ENCODE data around the gene FNDC7. TPM values are rescaled to one million over a fixed set of nuclear protein-coding genes. Genes with fewer than 3 reads are reported as not detected.

The FNDC7 gene
- total and polyA plus RNA-seq, 9 of the 15 experiments (the other 6 are each of a cell fraction or from before 2014, with no cell fraction given): not detected

- TF ChIP-seq GTF2F1 (IDR thresholded peaks at IDR 0.05; ENCODE audit: low read depth, low read length): no peak
- no peak for TF ChIP-seq KDM2B (CRISPR knock-in tag; IDR thresholded peaks at IDR 0.05)
- no peak for TF ChIP-seq ZNF407 (IDR thresholded peaks at IDR 0.05; ENCODE audit: low read depth)
- no peak for TF ChIP-seq KLF1 (tag; IDR thresholded peaks at IDR 0.05)
- TF ChIP-seq DPF2 (IDR thresholded peaks at IDR 0.05): peak; percentile 87
- TF ChIP-seq NKRF (IDR thresholded peaks at IDR 0.05; ENCODE audit: borderline replicate concordance): no peak
- peak in 1 of 2 experiments; percentile 42; a peak in 1 of 4 replicates for TF ChIP-seq RCOR1 (IDR thresholded peaks at IDR 0.05; ENCODE audit: borderline replicate concordance in 1 of 2, low read depth in 2 of 2, low read length in 2 of 2)
- TF ChIP-seq C11orf30 (IDR thresholded peaks at IDR 0.05; ENCODE audit: low read depth): peak; percentile 6; the same call in 1 of the 2 replicates
- no peak for TF ChIP-seq NCOA4 (IDR thresholded peaks at IDR 0.05; ENCODE audit: partially characterized antibody)
- peak; percentile 24; the same call in 1 of the 2 replicates for TF ChIP-seq KLF16 (IDR thresholded peaks at IDR 0.05)
- TF ChIP-seq GABPB1 (CRISPR knock-in tag; IDR thresholded peaks at IDR 0.05): no peak
- TF ChIP-seq CBX8 (IDR thresholded peaks at IDR 0.05; ENCODE audit: borderline replicate concordance, extremely low read depth, low read depth, low read length, poor library complexity, severe bottlenecking): no peak
- no peak for TF ChIP-seq KLF6 (CRISPR knock-in tag; IDR thresholded peaks at IDR 0.05; ENCODE audit: borderline replicate concordance)
These were observed 68.3 kb downstream of the FNDC7 start (continued) for GRCh38 chr1:108780937-108781574.
